GM18511 (cell line): ENCODE results near the gene SCD5.

ENCODE experiments used
- ATAC-seq: cut with Tn5 transposase; IDR thresholded peaks from one replicate; pipeline ENCODE4 v1.9.1; 2021; ENCODE audit warnings: mild to moderate bottlenecking, moderate library complexity; ENCODE audit not compliant: unreplicated experiment

The SCD5 gene

GRCh38 chr4:82643994-82644733, 154.4 kb downstream of the SCD5 start:
- ATAC-seq, result no peak

DNA sequence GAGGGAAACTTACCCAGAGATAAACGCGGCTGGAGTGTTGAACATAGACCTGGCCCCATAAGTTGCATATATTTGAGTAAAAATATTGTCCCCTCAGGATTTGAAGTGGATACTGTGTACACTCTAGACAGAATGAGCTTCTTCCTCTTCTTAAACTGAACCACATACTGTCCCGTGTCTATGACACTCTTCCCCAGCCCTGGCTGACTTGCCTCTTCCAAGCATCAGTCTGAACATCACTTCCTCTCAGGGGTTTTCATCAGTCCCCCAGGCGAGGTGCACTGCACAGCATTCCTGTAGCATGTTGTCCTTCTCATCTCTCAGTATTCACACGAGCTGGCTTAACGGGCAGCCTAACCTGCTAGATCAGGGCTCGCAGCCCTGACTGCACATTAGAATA, 156.3 kb downstream of the SCD5 start:
- ATAC-seq, result no peak

DNA sequence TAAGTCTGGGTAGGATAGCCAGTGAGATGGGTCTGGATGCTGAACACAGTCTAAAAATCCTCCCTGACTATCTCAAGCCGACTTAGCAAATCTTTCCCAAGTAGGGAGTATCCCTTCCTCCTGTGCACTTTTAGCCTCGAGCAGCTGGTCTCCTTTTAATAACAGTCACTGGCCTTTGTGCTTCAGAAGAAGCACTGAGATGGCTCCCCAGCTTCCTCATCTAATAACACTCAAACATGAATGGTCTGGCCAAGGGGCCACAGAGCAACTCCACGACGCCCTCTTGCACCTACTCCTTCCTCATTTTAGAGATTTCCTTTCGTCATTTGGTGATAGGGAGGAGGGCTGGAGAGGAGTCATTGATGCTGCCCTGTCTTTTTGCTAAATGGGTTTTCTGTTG, 158.1 kb downstream of the SCD5 start:
- ATAC-seq, result no peak

GRCh38 chr4:82639971-82640370, 158.6 kb downstream of the SCD5 start:
- no peak for ATAC-seq

DNA sequence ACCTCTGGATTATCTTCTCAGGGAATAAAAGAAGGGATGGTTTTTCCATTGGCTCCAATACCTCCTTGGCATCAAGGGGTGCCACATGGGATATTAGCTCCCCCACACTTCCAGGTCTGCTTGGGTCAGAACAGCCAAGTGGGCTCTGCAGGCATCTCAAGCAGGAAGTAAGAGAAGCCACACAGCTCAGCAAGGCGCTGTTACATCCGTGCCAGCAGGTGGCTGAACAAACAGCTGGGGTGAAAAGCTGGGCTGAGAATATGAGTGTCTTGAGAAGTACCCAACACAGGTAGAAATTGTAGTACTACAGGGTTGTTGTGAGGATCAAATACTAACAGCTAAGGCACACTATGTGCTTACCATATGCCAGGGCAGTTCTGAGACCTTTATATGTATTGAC, 160.1 kb downstream of the SCD5 start:
- no peak for ATAC-seq

DNA sequence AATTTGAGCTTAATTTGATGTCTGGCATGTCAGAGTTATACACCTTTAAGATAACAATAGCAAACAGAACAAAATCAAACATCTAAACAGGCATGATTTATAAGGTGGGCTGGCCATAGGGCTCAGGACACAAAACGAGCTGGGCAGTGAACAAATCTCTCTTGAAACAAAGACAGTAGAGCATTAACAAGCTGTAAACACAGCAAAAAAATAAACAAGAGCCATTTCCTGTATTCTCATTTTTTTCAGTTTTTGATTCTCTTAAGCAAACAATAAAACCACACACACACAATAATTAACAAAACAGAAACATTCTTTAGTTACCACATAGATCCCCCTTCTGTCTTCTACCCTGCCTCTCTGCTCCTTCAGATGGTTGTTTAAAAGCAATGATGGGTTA, 168.5 kb downstream of the SCD5 start:
- ATAC-seq, result no peak

DNA sequence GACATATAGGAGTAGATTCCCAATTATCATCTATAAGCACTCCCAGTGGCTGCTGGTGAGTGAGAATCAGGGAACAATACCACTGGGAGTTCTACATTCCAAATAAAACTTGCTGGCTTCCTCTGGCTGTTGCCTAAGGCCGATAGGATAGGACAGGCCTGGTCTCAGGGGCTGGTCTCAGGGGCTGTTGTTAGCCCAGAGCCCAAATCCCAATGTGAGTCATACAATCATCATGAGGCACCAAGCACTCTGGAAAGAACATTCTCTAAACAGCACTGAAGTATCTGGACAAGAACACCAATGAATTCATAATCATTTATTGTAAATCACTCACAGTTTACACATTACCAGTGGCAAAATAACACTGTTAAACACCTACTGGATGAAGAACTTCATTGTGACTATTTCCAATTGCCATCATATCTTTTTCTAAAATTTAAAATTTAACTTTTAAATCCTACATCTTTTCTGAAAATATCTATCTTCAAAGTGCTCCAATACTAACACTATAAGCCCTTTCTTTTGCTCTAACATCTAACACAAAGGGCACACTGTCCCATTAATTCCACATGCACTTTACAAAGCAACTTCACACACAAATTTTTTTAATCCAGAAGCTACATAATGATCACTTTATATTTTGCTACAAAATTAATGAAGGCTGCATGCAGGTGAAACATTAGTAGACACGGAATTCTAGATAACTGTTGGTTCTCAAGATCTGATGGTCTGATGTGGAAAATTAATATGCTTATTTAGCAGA, 169.2 kb downstream of the SCD5 start:
- ATAC-seq, result no peak

- no peak for ATAC-seq
Observed at GRCh38 chr4:82626251-82626868, 172.2 kb downstream of the SCD5 start.

- ATAC-seq, result no peak
Observed at GRCh38 chr4:82624819-82625218, 173.8 kb downstream of the SCD5 start.

DNA sequence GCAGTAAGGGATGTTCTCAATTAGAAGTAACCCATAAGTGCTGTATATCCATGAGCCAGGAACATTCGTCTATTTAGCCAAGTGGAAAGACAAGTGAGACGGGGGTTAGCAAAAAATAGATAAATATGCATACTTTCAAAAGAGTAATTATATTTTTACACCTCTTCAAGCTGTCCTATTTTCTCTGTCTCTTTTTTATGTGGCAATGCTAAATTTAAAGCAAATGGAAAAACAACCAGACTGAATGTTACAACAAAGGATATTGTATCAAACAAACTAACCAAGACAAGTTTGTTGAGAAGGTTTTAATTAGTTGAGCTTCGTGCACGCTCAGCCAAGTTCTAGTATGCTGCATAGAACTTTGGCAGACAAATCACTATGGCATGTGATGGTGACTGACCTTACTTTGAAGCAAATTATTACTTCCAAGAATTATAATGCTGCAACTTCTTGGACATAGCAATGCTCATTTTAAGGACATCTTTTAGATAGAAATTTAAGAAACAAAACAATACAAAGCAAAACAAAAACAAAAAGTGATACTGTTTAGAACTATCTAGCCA, 175.4 kb downstream of the SCD5 start:
- no peak for ATAC-seq

DNA sequence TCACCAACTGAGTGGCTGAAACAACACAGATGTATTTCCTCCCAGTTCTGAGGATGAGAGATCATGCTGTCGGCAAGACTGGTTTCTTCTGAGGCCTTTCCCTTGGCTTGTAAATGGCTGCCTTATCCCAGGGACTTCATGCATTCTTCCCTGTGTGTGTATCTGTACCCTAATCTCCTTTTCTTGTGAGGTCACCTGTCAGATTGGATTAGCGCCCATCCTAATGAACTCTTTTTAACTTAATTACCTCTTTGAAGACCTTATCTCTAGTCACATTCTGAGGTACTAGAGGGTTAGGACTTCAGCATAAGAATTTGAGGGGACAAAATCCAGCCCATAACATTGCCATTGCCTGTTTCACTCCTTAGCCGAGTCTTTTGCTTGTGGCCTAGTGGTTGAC, 177.3 kb downstream of the SCD5 start:
- ATAC-seq, result no peak

DNA sequence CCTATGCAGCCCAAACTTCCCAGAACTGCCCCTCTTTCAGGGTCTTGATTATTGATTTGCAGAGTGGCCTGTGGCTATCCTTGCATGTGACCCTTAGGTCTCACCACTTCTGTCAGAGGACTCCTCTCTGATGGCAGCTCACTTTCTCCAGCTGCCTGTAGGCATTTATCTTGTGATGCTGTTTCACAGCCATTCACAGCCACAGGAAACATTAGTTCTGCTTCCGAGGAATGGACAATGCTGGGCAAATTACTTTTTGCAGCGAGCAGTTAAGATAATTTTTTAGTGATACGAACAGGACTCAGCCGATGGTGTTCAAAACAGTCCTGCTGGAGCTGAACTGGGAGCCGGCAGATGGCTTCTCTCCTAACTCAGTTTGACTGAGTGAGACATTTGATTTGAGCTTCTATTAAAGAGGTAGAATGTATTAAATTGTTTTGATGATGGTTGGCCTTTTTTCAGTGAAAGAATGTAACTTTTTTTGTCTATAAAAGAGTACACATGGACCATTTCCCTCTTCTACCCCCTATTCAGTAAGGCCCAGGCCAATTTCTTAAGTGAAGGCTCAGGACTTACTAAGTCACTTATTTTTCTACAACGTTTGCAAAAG, 178.4 kb downstream of the SCD5 start:
- ATAC-seq, result no peak

DNA sequence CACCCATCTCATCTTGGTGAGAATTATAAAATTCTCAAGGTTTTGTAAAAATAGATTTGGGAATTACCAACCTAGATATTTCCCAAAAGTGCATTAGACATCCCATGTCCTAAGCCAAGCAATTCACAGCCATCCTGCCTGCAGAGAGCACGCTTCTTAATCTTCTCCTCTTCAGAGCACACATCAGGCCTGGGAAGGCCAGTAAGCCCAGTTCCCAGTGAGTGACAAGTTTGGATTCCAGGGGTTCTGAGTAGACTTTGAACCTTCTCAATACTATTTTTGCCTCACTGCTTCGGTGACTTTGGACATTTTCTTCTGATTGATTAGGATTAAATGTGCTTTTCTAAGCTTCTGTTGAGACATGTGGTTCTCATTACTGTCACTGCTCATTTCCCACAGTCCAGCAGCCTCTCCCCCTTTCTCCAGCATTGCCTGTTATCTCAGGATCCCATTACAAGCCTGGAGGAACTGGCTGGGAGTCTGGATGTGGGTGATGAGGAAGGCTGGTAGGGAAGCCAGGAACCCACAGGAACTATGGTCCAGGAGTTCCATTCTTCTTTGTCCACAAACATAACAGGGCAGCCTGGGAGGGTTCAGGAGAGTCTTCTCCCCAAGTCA, 180.4 kb downstream of the SCD5 start:
- no peak for ATAC-seq

GRCh38 chr4:82614838-82615449, 183.7 kb downstream of the SCD5 start:
- no peak for ATAC-seq

DNA sequence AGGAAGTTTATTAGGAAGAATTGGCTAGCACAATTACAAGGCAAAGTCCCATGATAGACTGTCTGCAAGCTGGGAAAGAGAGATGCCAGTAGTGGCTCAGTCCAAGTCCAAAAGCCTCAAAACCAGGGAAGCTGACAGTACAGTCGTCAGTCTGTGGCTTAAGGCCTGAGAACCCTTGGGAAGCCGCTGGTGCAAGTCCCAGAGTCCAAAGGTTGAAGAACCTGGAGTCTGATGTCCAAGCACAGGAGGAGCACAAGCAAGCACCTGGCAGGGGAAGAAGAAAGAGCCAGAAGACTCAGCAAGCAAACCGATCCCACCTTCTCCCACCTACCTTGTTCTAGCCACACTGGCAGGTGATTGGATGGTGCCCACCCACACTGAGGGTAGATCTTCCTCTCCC, 185.5 kb downstream of the SCD5 start:
- ATAC-seq, result no peak

GRCh38 chr4:82611982-82612381, 186.6 kb downstream of the SCD5 start:
- ATAC-seq, result no peak

DNA sequence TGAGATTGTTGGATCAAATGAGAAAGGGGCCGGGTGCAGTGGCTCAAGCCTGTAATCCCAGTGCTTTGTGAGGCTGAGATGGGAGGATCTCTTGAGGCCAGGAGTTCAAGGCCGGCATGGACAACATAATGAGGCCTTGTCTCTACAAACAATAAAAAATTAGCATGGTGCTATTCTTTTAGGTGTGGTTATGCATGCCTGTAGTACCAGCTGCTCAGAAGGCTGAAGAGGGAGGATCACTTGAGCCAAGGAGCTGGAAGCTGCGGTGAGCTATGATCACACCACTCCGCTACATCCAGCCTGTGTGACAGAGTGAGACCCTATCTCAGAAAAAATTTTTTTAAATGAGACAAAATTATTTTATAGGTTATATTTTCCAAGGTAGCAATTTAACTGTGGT, 187.1 kb downstream of the SCD5 start:
- no peak for ATAC-seq

DNA sequence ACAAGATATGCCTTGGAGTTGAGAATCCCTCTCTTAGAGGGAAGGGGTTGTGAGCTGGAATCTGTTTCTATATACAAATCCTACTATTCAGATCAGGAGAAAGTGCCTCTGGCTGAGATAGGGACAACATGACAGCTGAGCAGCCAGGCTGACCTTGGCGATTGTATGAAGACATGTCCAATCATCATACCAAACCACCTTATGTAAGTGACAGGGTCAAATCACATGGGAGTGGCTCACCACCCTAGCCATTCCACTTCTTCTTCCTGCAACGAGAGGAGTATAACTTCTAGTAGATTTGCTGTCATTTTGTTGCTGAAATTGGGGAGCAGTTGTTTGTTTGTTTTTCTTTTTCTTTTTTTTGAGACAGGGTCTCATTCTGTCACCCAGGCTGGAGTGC, 188.6 kb downstream of the SCD5 start:
- no peak for ATAC-seq

GRCh38 chr4:82606622-82607021, 192.0 kb downstream of the SCD5 start:
- no peak for ATAC-seq

DNA sequence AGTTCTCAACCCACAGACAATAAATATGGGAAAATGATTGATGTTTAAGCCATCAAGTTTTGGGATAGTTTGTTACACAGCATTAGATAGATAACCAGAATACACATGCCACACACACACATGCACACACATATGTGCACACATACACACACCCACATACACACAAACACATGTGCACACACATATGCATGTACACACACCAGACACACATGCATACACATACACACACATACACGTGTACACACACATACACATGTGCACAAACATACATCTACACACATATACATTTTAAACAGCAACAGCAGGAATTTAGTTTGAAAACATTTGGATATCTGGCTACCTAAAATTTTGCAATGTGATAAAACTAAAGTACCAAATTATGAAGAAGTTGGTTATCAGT, 194.1 kb downstream of the SCD5 start:
- ATAC-seq, result no peak
